BE2C (cell line): Measurements from ENCODE around the gene STAP2.
A peak's percentile ranks its signal among the peaks of the same experiment; 100 is the strongest.

ENCODE experiments used
- DNase-seq: peaks from one replicate; pipeline ENCODE4 v3.0.0-alpha.2; 2020
- H3K27me3 ChIP-seq: fragments of 250-450 bp; sonication (Bioruptor Pico); 2 replicates; pipeline ENCODE4 v1.5.1; 2020; ENCODE audit warnings: mild to moderate bottlenecking
- H3K36me3 ChIP-seq: fragments of 250-450 bp; sonication (Bioruptor Pico); 2 replicates; pipeline ENCODE4 v1.5.1; 2020; ENCODE audit warnings: mild to moderate bottlenecking
- H3K4me1 ChIP-seq: fragments of 250-450 bp; sonication (Bioruptor Pico); 2 replicates; pipeline ENCODE4 v1.5.1; 2020
- H3K4me3 ChIP-seq: 2 replicates; pipeline ENCODE4 v1.5.1; 2011; ENCODE audit warnings: low read depth, low read length
- H3K9me3 ChIP-seq: fragments of 250-450 bp; sonication (Bioruptor Pico); 2 replicates; pipeline ENCODE4 v1.5.1; 2020
- CTCF ChIP-seq: IDR thresholded peaks from 2 replicates; pipeline ENCODE4 v1.5.1; 2012; ENCODE audit warnings: mild to moderate bottlenecking, low read depth, low read length

Gene STAP2

GRCh38 chr19:4284974-4285373 is 53.7 kb downstream of the STAP2 start:
- DNase-seq: no peak
- H3K9me3 ChIP-seq: no peaks in the 10 kb centered on the region
- H3K4me1 ChIP-seq: peaks cover 3% of the 10 kb centered on the region
- H3K4me3 ChIP-seq: no peak overlapping the region
- peaks cover 75% of the 10 kb centered on the region for H3K36me3 ChIP-seq
- TF ChIP-seq CTCF: no peak
- H3K27me3 ChIP-seq: no peaks in the 10 kb centered on the region

GRCh38 chr19:4284176-4284958 is 54.3 kb downstream of the STAP2 start:
- H3K36me3 ChIP-seq: peaks cover 76% of the 10 kb centered on the region
- peak; percentile 81 for DNase-seq
- no peak overlapping the region for H3K4me3 ChIP-seq
- no peaks in the 10 kb centered on the region for H3K9me3 ChIP-seq
- no peak for TF ChIP-seq CTCF
- H3K27me3 ChIP-seq: no peaks in the 10 kb centered on the region
- peaks cover 3% of the 10 kb centered on the region for H3K4me1 ChIP-seq

DNA sequence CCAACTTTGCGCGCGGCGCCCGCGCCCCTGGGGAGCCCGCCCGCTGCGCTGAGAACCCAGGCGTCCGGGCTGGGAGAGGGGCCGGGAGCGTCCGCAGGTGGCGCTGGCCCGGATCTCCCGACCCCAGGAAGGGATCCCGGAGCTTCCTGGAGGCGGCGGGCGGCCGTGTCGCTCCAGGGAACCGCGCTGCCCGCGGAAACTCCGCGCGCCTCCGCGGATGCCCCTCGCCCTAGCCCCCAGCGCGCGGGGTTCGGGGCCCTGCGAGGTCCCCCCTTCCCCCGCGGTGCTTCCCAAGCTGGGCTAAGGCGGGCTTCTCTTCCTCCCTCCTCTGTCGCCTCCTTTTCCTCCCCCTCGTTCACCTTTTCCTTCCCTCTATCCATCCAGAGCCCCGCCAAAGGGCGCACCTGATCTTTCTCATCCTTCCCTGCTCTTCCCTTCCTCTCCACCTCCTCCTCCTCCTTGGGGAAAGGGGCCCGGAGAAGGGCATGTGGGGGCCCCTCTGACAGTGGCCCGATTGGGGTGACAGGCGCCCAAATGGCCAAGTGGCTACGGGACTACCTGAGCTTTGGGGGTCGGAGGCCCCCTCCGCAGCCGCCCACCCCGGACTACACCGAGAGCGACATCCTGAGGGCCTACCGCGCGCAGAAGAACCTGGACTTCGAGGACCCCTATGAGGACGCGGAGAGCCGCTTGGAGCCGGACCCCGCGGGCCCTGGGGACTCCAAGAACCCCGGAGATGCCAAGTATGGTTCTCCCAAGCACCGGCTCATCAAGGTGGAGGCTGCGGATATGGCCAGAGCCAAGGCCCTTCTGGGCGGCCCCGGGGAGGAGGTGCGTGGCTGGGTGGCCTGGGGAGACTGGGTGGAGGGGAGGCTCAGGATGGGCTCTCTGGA is 58.9 kb downstream of the STAP2 start:
- peak; percentile 11; the same call in 1 of the 2 replicates for TF ChIP-seq CTCF
- Histone ChIP-seq H3K4me1 (peaks cover 8% of the 10 kb centered on the region), H3K27me3 (no peaks in the 10 kb centered on the region), H3K36me3 (peaks cover 39% of the 10 kb centered on the region), H3K4me3 (peak overlapping the region; percentile 91), H3K9me3 (no peaks in the 10 kb centered on the region)
- DNase-seq: no peak

- DNase-seq: no peak
- no peaks in the 10 kb centered on the region for H3K9me3 ChIP-seq
- peaks cover 6% of the 10 kb centered on the region for H3K4me1 ChIP-seq
- H3K27me3 ChIP-seq: no peaks in the 10 kb centered on the region
- TF ChIP-seq CTCF: no peak
- peaks cover 33% of the 10 kb centered on the region for H3K36me3 ChIP-seq
- H3K4me3 ChIP-seq: peak overlapping the region; percentile 91
Observed at GRCh38 chr19:4279267-4279529, 59.4 kb downstream of the STAP2 start.

- Histone ChIP-seq H3K27me3 (no peaks in the 10 kb centered on the region), H3K4me1 (peaks cover 6% of the 10 kb centered on the region), H3K36me3 (peaks cover 28% of the 10 kb centered on the region), H3K4me3 (peak within 1 kb of the TSS; percentile 91), H3K9me3 (no peaks in the 10 kb centered on the region)
- DNase-seq: peak; percentile 96
- TF ChIP-seq CTCF: 0 out of 2 replicates have a peak, but pooled peaks have one; percentile 11
Observed at GRCh38 chr19:4278419-4279266, 60.0 kb downstream of the STAP2 start, which contains the start of gene SHD. Gene SHD (plus strand): TSS chr19:4279266. CDS start chr19:4280064, 798 bp downstream.
